ENCODE data around the gene UNC13C.

Gene UNC13C

GRCh38 chr15:54462511-54462913 is 484.3 kb downstream of the UNC13C start:
- no peak for DNase-seq (ENCODE audit: low read depth)
- no peak overlapping the region for H3K4me3 ChIP-seq (ENCODE audit: control insufficient read depth, low read depth, low read length)
- TF ChIP-seq, protein P1, sequence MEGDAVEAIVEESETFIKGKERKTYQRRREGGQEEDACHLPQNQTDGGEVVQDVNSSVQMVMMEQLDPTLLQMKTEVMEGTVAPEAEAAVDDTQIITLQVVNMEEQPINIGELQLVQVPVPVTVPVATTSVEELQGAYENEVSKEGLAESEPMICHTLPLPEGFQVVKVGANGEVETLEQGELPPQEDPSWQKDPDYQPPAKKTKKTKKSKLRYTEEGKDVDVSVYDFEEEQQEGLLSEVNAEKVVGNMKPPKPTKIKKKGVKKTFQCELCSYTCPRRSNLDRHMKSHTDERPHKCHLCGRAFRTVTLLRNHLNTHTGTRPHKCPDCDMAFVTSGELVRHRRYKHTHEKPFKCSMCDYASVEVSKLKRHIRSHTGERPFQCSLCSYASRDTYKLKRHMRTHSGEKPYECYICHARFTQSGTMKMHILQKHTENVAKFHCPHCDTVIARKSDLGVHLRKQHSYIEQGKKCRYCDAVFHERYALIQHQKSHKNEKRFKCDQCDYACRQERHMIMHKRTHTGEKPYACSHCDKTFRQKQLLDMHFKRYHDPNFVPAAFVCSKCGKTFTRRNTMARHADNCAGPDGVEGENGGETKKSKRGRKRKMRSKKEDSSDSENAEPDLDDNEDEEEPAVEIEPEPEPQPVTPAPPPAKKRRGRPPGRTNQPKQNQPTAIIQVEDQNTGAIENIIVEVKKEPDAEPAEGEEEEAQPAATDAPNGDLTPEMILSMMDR (IDR thresholded peaks at IDR 0.05; ENCODE audit: control insufficient read depth, insufficient read depth, low read depth, low read length, missing control alignments) = no peak

GRCh38 chr15:54481819-54482218 is 503.6 kb downstream of the UNC13C start:
- TF ChIP-seq, protein P1 (IDR thresholded peaks at IDR 0.05; ENCODE audit: control insufficient read depth, insufficient read depth, low read depth, low read length, missing control alignments) = no peak

DNA sequence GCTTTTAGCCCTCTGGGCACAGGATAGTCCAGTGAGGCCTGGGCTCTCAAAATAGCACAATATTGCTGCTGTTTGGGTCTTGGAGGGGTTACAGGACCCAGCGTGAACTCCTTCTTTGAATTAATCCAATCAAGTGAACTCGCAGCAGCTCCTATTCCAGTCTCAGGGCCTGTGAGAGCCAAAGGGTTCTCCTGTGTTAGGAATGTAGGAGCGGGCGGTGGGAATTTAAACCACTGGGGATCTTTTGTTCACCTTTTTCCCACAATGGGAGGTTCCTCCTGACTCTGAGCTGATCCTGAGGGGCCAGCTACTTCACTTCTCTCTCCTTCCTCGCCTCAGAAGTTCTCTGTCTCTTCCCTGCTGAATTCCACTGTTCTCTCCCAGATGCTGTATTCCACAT is 504.0 kb downstream of the UNC13C start:
- H3K4me3 ChIP-seq (ENCODE audit: control insufficient read depth, low read depth, low read length) = no peak overlapping the region
- TF ChIP-seq, protein P1 (IDR thresholded peaks at IDR 0.05; ENCODE audit: control insufficient read depth, insufficient read depth, low read depth, low read length, missing control alignments) = no peak
- DNase-seq (ENCODE audit: low read depth) = no peak

More at GRCh38 chr15:54481819-54482218, 503.6 kb downstream of the UNC13C start:
- no peak overlapping the region for H3K4me3 ChIP-seq (ENCODE audit: control insufficient read depth, low read depth, low read length)
- DNase-seq (ENCODE audit: low read depth) = no peak

GRCh38 chr15:54500330-54500729 is 522.1 kb downstream of the UNC13C start:
- DNase-seq (ENCODE audit: low read depth) = no peak
- H3K4me3 ChIP-seq (ENCODE audit: control insufficient read depth, low read depth, low read length) = no peak overlapping the region
- TF ChIP-seq, protein P1 (IDR thresholded peaks at IDR 0.05; ENCODE audit: control insufficient read depth, insufficient read depth, low read depth, low read length, missing control alignments) = no peak

DNA sequence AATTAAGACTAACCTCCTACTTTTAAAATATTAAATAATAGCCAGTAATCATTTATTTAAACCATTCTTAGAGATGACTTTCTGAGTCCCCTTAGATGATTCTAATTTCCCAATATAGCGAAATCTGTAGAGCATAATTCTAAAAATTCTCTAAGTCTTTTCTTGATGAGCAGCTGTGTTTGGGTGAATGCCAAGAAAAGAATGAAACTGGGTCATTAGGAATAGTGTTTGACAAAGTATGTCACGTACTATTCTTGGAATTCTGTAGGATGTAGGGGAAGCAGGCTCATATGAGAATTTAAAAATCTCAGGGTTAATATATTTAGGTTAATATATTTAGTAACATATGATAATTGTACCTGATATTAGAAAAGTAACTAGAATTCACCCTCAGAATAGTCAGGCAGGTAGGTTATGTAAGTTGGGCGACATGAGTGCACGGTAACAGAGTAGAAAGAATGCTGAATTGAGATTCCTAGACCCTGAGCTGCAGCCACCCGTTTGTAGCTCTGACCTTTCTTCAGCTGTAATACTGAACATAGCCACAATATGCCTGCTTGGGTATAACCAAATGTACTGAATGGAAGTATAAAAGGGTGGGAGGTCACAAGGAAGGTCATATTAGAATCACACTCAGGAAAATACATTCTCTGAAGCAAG is 524.3 kb downstream of the UNC13C start:
- TF ChIP-seq, protein P1 (IDR thresholded peaks at IDR 0.05; ENCODE audit: control insufficient read depth, insufficient read depth, low read depth, low read length, missing control alignments) = no peak
- no peak for DNase-seq (ENCODE audit: low read depth)

GRCh38 chr15:54504695-54505094 is 526.5 kb downstream of the UNC13C start:
- no peak overlapping the region for H3K4me3 ChIP-seq (ENCODE audit: control insufficient read depth, low read depth, low read length)
- TF ChIP-seq, protein P1 (IDR thresholded peaks at IDR 0.05; ENCODE audit: control insufficient read depth, insufficient read depth, low read depth, low read length, missing control alignments) = no peak
- DNase-seq (ENCODE audit: low read depth) = no peak

More for the DNA sequence above, 524.3 kb downstream of the UNC13C start:
- no peak overlapping the region for H3K4me3 ChIP-seq (ENCODE audit: control insufficient read depth, low read depth, low read length)
